Stimulated activated naive CD8-positive, alpha-beta T cell treated with anti-CD3 and anti-CD28 coated beads, Interleukin-15, amount 100 ng/mL, for 72 hours (primary cell): ENCODE data around the gene RXFP3.
A peak's percentile ranks its signal among the peaks of the same experiment; 100 is the strongest.
"Not testable (repeated sequence)": the region's sequence is repeated elsewhere in the genome, so short reads cannot be mapped to it uniquely, and the experiment has no call there.

ENCODE experiments used
- ATAC-seq: fragments of 150-1000 bp; cut with Tn5 transposase; 2 replicates; pipeline ENCODE4 v1.10.0; 2021; ENCODE audit warnings: mild to moderate bottlenecking, moderate library complexity
- DNase-seq, 2 donors: peaks; one replicate each; pipeline ENCODE4 v3.0.0; 2021 to 2022
- H3K27ac Mint-ChIP-seq, 2 donors: one replicate each; pipeline ENCODE4 v1.8.0; 2022; ENCODE audit warnings: mild to moderate bottlenecking in 2 of 2, mixed read lengths in 2 of 2, moderate library complexity in 2 of 2
- H3K27me3 Mint-ChIP-seq: one replicate; pipeline ENCODE4 v1.8.0; 2022; ENCODE audit warnings: mixed read lengths
- H3K4me1 Mint-ChIP-seq: one replicate; pipeline ENCODE4 v1.8.0; 2022; ENCODE audit warnings: mild to moderate bottlenecking, mixed read lengths
- H3K4me3 Mint-ChIP-seq, 2 donors: one replicate each; pipeline ENCODE4 v1.8.0; 2022; ENCODE audit warnings: mild to moderate bottlenecking in 2 of 2, mixed read lengths in 2 of 2, moderate library complexity in 1 of 2
- H3K9me3 Mint-ChIP-seq, 2 donors: one replicate each; pipeline ENCODE4 v1.8.0; 2022; ENCODE audit warnings: mixed read lengths in 2 of 2

RXFP3 gene

DNA sequence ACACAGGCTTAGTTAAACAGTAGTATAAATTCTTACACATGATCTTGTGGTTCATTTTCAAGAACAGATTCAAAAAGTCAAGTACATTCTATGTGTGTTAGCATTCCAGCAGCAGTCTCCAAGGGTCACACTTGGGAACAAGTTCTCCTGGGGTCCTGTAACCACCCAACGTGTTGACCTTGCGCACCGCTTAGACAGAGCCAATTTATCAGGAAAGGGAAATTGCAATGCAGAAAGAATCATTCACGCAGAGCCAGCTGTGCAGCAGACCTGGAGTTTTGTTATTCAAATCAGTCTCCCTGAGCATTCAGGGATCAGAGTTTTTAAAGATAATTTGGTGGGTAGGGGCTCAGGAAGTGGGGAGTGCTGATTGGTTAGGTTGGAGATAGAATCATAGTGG lies 8.5 kb upstream of the RXFP3 start:
- no peaks in the 10 kb centered on the region for H3K9me3 Mint-ChIP-seq
- H3K4me3 Mint-ChIP-seq = no peak overlapping the region
- DNase-seq (no peak), ATAC-seq (no peak)
- no peaks in the 10 kb centered on the region for H3K4me1 Mint-ChIP-seq
- H3K27ac Mint-ChIP-seq = no peak overlapping the region
- peaks cover 6% of the 10 kb centered on the region for H3K27me3 Mint-ChIP-seq

DNA sequence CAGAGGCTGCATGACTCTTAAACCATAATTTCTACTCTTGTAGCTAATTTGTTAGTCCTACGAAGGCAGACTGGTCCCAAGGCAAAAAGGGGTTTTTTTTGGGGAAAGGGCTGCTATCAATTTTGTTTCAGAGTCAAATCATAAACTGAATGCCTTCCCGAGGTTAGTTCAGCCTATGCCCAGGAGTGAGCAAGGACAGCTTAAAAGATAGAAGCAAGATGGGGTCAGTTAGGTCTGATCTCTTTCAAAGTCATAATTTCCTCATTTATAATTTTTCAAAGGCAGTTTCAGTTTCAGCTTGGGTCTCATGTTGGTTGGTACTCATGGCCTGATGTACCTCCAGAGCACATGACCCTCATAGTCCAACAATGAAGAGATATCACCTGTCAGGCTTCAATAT lies 7.9 kb upstream of the RXFP3 start:
- no peaks in the 10 kb centered on the region for H3K4me1 Mint-ChIP-seq
- no peak for DNase-seq
- no peak overlapping the region for H3K27ac Mint-ChIP-seq
- H3K9me3 Mint-ChIP-seq = no peaks in the 10 kb centered on the region
- peaks cover 6% of the 10 kb centered on the region for H3K27me3 Mint-ChIP-seq
- H3K4me3 Mint-ChIP-seq = no peak overlapping the region
- no peak for ATAC-seq

DNA sequence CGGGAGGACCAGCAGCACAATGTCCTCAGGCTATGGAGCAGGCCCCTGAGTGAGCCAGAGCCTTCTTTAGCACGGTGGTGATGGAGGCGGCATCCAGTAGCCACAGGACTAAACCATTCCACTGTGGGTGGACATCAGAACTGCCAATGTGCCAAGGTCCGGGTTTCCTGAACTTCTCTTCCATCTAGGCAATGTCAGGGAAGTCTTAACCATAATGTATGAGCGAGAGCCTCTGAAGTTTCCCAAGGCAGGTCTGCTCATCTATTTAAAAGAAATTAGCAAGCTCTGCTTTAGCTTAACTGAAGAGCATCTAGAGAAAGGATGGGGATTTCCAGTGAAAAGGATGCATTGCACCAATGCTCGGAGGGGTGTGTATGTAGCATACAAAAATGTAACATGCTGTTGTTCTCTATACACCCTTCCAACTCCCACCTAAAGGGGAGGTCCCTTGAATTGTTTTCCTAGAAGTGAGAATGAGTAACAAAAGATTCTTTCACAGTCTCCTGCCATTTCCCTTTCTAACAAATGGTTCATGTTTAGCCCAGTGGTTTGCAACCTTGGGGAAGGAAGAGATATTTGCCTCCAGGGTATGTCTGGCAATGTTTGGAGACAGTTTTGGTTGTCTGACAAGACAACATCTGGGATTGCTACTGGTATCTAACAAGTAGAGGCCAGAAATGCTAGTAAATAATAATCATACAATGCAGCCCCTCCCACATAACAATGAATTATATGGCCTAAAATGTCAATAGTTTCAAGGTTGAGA lies 6.1 kb upstream of the RXFP3 start:
- H3K4me3 Mint-ChIP-seq = no peak overlapping the region
- no peak overlapping the region for H3K27ac Mint-ChIP-seq
- no peak for DNase-seq
- no peak for ATAC-seq
- no peaks in the 10 kb centered on the region for H3K4me1 Mint-ChIP-seq
- no peaks in the 10 kb centered on the region for H3K9me3 Mint-ChIP-seq
- peaks cover 6% of the 10 kb centered on the region for H3K27me3 Mint-ChIP-seq

DNA sequence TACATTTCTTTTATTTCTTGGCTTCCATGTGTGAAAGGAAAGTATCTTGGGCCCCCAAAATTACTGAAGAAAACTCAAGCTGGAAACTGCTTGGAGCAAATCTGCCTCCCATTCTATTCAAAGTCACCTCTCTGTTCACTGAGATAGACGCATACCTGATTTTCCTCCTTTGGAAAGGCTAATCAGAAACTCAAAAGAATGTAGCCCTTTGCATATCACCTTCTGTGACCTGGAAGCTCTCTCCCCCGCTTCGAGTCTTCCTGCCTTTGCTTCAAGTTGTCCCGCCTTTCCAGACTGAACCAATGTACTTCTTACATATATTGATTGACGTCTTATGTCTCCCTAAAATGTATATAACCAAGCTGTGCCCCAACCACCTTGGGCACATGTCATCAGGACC lies 5.0 kb upstream of the RXFP3 start:
- no peak for ATAC-seq
- no peak overlapping the region for H3K4me3 Mint-ChIP-seq
- no peak overlapping the region for H3K27ac Mint-ChIP-seq
- DNase-seq = no peak
- H3K9me3 Mint-ChIP-seq = no peaks in the 10 kb centered on the region
- H3K27me3 Mint-ChIP-seq = peaks cover 17% of the 10 kb centered on the region
- H3K4me1 Mint-ChIP-seq = peaks cover 4% of the 10 kb centered on the region

DNA sequence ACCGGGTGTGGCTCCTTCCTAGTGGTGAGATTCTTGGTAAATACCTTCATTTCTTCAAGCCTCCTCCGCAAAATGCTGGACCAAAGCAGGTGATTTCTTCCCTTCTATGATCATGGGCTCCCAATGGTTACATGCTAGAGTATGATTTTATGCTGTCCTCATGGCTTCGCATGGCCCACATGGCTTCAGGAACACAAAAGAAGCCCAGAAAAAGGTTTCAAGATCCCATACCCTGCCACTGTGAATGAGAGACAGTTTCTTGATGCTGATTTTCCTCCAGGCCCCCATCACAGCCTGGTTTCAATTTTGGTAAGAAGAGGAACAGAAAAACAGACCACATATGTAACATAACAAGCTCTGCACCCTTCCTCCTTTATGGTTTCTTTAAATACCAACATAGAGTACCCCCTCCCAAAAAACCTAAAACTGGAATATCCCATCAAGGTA lies 2.4 kb upstream of the RXFP3 start:
- no peak for DNase-seq
- Mint-ChIP-seq H3K4me3 (no peak overlapping the region), H3K9me3 (no peaks in the 10 kb centered on the region), H3K4me1 (peaks cover 11% of the 10 kb centered on the region), H3K27ac (no peak overlapping the region), H3K27me3 (peaks cover 43% of the 10 kb centered on the region)
- no peak for ATAC-seq

DNA sequence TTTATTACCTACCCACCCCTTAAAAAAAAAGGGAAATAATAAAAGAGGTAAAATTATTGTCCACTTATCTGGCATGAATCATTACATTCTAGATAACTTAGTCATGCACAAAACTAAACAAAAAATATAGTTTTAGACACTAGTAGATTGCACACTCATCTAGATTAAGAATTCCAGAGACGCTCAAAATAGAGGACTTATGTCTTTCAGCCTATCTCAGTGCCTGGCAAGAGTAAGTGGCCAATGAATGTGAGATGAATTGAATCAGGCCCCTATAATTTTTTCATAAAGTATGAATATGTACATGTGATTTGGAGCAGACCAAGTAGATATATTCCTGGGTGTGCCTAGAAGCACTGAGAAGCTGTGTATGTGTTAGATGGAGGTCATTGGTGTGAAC lies 2.0 kb upstream of the RXFP3 start:
- Mint-ChIP-seq H3K27me3 (peaks cover 47% of the 10 kb centered on the region), H3K9me3 (no peaks in the 10 kb centered on the region), H3K4me1 (peaks cover 11% of the 10 kb centered on the region), H3K27ac (no peak overlapping the region), H3K4me3 (no peak overlapping the region)
- ATAC-seq = no peak
- no peak for DNase-seq

DNA sequence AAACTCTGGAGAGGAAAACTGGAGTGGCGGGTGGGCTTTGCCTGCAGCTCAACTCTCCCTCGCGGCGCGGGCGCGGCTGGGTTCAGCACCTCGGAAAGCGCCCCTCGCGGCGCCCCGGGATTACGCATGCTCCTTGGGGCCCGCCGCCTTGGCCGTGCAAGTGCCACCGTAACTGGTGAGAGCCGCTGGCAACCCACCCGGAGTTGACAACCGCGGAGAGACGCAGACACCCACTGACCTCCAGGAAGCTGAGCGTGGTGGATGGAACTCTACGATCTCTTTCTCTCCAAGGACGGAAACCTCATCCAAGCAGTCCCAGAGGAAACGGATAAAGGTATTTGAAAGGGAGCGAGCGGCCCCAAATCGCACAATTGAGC lies 194 bp upstream of the RXFP3 start:
- H3K9me3 Mint-ChIP-seq = no peaks in the 10 kb centered on the region
- H3K4me3 Mint-ChIP-seq = peak overlapping the region; percentile 12 to 44
- DNase-seq = peak; percentile 42 to 49
- peak; percentile 68 for ATAC-seq
- peaks cover 11% of the 10 kb centered on the region for H3K4me1 Mint-ChIP-seq
- no peak overlapping the region for H3K27ac Mint-ChIP-seq
- peaks cover 63% of the 10 kb centered on the region for H3K27me3 Mint-ChIP-seq

DNA sequence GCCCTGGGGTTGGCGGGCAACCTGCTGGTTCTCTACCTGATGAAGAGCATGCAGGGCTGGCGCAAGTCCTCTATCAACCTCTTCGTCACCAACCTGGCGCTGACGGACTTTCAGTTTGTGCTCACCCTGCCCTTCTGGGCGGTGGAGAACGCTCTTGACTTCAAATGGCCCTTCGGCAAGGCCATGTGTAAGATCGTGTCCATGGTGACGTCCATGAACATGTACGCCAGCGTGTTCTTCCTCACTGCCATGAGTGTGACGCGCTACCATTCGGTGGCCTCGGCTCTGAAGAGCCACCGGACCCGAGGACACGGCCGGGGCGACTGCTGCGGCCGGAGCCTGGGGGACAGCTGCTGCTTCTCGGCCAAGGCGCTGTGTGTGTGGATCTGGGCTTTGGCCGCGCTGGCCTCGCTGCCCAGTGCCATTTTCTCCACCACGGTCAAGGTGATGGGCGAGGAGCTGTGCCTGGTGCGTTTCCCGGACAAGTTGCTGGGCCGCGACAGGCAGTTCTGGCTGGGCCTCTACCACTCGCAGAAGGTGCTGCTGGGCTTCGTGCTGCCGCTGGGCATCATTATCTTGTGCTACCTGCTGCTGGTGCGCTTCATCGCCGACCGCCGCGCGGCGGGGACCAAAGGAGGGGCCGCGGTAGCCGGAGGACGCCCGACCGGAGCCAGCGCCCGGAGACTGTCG lies 976 bp downstream of the RXFP3 start:
- Mint-ChIP-seq H3K27ac (no peak overlapping the region), H3K4me1 (peaks cover 11% of the 10 kb centered on the region), H3K9me3 (no peaks in the 10 kb centered on the region), H3K4me3 (no peak overlapping the region), H3K27me3 (peaks cover 71% of the 10 kb centered on the region)
- ATAC-seq (no peak), DNase-seq (no peak)

DNA sequence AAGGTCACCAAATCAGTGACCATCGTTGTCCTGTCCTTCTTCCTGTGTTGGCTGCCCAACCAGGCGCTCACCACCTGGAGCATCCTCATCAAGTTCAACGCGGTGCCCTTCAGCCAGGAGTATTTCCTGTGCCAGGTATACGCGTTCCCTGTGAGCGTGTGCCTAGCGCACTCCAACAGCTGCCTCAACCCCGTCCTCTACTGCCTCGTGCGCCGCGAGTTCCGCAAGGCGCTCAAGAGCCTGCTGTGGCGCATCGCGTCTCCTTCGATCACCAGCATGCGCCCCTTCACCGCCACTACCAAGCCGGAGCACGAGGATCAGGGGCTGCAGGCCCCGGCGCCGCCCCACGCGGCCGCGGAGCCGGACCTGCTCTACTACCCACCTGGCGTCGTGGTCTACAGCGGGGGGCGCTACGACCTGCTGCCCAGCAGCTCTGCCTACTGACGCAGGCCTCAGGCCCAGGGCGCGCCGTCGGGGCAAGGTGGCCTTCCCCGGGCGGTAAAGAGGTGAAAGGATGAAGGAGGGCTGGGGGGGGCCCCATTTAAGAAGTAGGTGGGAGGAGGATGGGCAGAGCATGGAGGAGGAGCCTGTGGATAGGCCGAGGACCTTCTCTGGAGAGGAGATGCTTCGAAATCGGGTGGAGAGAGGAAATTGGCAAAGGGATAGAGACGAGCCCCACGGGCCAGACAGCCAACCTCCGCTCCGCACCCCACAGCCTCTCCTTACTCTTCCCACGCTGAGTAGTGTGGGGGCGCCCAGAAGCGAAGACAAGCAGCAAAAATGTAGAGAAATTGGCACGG lies 1.7 kb downstream of the RXFP3 start:
- H3K4me1 Mint-ChIP-seq = peaks cover 11% of the 10 kb centered on the region
- H3K4me3 Mint-ChIP-seq = no peak overlapping the region
- H3K27me3 Mint-ChIP-seq = peaks cover 75% of the 10 kb centered on the region
- H3K27ac Mint-ChIP-seq = no peak overlapping the region
- DNase-seq (no peak), ATAC-seq (no peak)
- no peaks in the 10 kb centered on the region for H3K9me3 Mint-ChIP-seq

DNA sequence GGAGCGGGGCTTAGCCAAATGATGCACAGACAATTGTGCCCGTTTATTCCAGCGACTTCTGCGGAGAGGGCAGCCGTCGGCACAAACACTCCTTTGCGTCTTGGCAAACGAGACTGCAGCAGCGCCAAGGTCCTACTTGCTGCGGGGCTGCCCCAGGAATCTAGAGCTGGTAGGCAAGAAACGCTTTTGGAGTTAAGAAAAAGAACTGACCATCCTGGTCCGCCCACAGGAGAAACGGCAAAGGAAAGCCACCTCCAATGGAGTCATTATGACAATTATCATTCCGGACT lies 2.3 kb downstream of the RXFP3 start:
- H3K4me1 Mint-ChIP-seq = peaks cover 11% of the 10 kb centered on the region
- H3K27ac Mint-ChIP-seq = no peak overlapping the region
- H3K4me3 Mint-ChIP-seq = no peak overlapping the region
- no peak for ATAC-seq
- H3K9me3 Mint-ChIP-seq = no peaks in the 10 kb centered on the region
- DNase-seq = no peak
- H3K27me3 Mint-ChIP-seq = peaks cover 75% of the 10 kb centered on the region

DNA sequence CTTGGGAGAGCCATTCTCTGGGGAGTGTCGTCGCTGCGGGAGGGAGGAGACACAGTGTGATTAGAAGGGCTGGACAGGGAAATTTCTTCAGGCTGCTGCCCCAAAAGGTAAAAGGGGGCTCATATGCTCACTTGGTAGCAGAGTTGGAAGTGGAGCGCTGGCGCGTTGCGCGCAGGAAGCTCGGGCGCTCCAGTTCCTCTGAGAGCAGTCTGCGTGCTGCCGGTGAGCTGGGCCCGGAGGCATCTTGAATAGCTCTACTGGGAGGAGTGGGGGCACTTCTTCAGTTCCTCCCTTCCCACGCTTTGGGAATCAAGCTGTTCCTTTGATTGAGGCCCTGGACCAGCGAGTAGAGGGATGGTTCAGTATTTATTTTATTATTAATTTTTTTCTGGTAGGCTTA lies 2.7 kb downstream of the RXFP3 start:
- DNase-seq (no peak), ATAC-seq (no peak)
- Mint-ChIP-seq H3K27ac (no peak overlapping the region), H3K27me3 (peaks cover 75% of the 10 kb centered on the region), H3K4me3 (no peak overlapping the region), H3K9me3 (no peaks in the 10 kb centered on the region), H3K4me1 (peaks cover 11% of the 10 kb centered on the region)

DNA sequence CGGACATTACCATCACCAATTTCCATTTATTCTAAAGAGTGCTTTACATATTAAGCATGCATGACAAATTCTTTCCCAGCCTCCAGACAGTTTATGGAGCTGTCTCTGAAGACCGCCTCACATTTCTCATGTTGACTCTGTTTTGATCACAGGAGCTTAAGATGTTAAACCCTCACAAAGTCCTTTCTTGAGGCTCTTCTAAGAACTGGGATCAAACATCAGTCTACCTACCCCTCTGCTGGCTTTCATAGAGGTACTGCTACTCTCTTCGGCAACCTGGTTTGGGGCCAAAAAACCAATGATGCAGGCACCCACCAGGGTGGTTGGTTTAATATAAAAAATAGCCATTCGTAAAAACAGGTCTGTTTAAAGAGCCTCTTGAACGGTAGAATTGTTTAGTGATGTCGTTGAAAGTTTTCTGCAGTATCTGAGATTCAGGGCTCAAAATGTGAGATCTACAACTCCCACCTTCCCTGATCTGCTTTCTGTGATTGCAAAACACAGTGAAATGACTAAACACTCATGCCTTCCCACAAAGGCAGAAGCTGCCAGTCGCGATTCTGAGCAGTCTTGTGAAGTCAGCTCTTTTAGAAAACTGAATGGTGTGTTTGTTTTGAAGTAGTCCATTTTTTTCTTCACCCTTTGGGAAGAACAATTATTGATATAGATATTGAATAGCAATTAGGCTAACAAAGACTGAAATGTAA lies 3.5 kb downstream of the RXFP3 start:
- no peak for DNase-seq
- H3K4me3 Mint-ChIP-seq = no peak overlapping the region
- H3K27ac Mint-ChIP-seq = no peak overlapping the region
- H3K4me1 Mint-ChIP-seq = peaks cover 11% of the 10 kb centered on the region
- no peak for ATAC-seq
- H3K27me3 Mint-ChIP-seq = peaks cover 75% of the 10 kb centered on the region
- no peaks in the 10 kb centered on the region for H3K9me3 Mint-ChIP-seq

DNA sequence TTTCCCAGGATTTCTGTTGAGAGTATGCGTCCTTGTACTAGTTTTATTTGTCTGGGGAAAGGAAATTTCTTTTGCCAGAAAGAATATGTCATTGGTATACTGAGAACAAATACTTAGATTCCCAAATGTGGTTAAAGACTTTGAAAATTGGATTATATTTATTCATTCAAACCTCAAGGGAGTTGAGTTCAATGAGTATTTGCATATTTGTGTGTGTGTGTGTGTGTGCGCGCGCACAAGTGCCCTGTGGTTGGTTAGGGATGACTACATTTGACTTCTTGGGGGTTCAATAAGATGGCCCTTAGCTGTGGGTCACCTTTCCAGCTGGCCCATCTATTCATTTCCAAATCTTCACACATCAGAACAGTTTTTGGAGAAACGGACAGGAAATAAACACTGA lies 4.9 kb downstream of the RXFP3 start:
- Mint-ChIP-seq H3K4me3 (no peak overlapping the region), H3K9me3 (no peaks in the 10 kb centered on the region), H3K27ac (no peak overlapping the region), H3K27me3 (peaks cover 65% of the 10 kb centered on the region), H3K4me1 (peaks cover 7% of the 10 kb centered on the region)
- ATAC-seq (no peak), DNase-seq (no peak)

DNA sequence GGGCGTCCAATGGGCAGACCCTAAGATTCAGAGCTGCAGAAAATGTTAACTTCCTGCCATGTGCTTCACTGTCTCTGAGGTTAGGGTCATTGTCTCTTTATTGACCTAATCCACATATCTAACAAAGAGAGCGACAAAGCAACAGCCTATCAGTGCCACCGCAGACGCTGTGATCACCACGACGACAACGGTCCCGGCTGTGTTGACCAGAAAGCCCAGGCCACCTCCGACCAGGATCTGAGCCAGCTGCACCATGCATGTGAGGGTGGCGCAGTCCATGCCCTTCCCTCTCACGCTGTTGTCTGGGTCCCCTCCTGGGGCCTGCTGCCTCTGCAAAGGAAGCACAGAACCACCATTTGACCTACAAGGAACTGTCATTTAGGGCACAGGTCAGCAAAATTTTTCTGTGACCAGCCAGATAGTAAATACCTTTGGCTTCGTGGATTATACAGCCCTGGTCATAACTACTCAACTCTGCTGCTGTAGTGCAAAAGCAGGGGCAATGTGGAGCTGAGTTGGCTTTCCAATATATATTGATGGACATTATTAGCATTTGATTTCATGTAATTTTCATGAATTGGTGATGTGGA lies 8.5 kb downstream of the RXFP3 start:
- no peak overlapping the region for H3K27ac Mint-ChIP-seq
- H3K27me3 Mint-ChIP-seq = peaks cover 30% of the 10 kb centered on the region
- no peak for DNase-seq
- no peaks in the 10 kb centered on the region for H3K9me3 Mint-ChIP-seq
- no peak overlapping the region for H3K4me3 Mint-ChIP-seq
- no peaks in the 10 kb centered on the region for H3K4me1 Mint-ChIP-seq
- no peak for ATAC-seq

DNA sequence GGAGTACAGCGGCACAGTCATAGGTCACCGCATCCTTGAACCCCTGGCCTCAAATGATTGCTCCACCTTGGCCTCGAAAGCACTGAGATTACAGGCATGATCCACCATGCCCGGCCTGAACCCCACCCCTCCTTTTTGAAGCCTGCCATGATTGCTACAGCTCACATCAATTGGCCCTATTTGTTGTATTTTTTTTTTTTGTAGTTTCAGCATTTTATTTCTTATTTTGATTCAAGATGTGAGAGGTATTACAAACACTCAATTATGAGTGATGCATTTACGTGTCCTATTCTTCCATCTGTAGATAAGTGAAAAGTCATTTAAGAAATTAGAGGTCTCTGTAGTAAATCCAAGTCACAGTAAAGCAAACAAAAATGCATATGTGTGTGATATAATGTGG lies 16.0 kb downstream of the RXFP3 start:
- H3K4me1 Mint-ChIP-seq, H3K4me3 Mint-ChIP-seq, H3K9me3 Mint-ChIP-seq, DNase-seq, H3K27ac Mint-ChIP-seq, ATAC-seq, H3K27me3 Mint-ChIP-seq: not testable (repeated sequence)
